HEK293T (cell line): Measurements from ENCODE around the gene ZSWIM3.

Experiments used
- ARNT ChIP-seq: fragments of 450-650 bp; IDR thresholded peaks from 2 replicates; pipeline ENCODE4 v1.6.1; 2017; ENCODE audit warnings: mild to moderate bottlenecking
- BHLHE40 ChIP-seq: fragments of 450-650 bp; IDR thresholded peaks from 2 replicates; pipeline ENCODE4 v1.6.1; 2016; ENCODE audit warnings: mild to moderate bottlenecking, moderate library complexity, borderline replicate concordance
- ELF4 ChIP-seq: fragments of 450-650 bp; IDR thresholded peaks from 2 replicates; pipeline ENCODE4 v1.6.1; 2017; ENCODE audit warnings: antibody characterized with exemption
- FOXA1 ChIP-seq: fragments of 450-650 bp; IDR thresholded peaks from 2 replicates; pipeline ENCODE4 v1.6.1; 2016; ENCODE audit warnings: mild to moderate bottlenecking
- FOXK2 ChIP-seq: fragments of 450-650 bp; IDR thresholded peaks from 2 replicates; pipeline ENCODE4 v1.6.1; 2016; ENCODE audit warnings: mild to moderate bottlenecking
- PKNOX1 ChIP-seq: fragments of 450-650 bp; IDR thresholded peaks from 2 replicates; pipeline ENCODE4 v1.6.1; 2016
- SP1 ChIP-seq: fragments of 450-650 bp; IDR thresholded peaks from 2 replicates; pipeline ENCODE4 v1.6.1; 2017
- ZNF384 ChIP-seq: fragments of 450-650 bp; IDR thresholded peaks from 2 replicates; pipeline ENCODE4 v1.6.1; 2016

DNA sequence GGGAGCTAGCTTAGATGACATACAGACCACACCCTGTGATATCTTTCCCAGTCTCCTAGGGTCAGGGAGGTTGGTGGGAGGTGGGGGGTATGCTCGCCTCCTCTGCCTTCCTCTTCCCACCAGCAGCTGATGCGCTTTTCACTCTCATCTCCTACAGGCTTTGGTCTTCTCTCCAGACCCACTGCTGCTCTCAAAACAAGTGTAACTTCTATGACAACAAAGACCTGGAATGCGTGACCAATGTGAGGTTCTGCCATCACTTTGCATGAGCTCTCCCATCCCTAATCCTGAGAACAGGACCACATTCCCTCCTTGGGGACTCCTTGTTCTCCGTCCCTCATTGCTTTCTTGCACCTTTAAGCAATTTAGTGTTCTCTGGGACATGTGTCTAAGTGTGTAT is 36.4 kb downstream of the ZSWIM3 start:
- TF ChIP-seq SP1 (no peak), ZNF384 (no peak), FOXA1 (no peak), FOXK2 (no peak), ARNT (no peak), PKNOX1 (no peak), ELF4 (no peak), BHLHE40 (no peak)
